Mesendoderm (in vitro differentiated cells): ENCODE measurements around the gene FANCC.
"Not testable (repeated sequence)": the region's sequence is repeated elsewhere in the genome, so short reads cannot be mapped to it uniquely, and the experiment has no call there.

ENCODE experiments used
- DNase-seq: peaks from one replicate; pipeline ENCODE4 v3.0.0; 2013
- H2AK5ac ChIP-seq: 2 replicates; pipeline ENCODE4 v1.6.1; 2013; ENCODE audit warnings: low read length, inconsistent platforms
- H2BK120ac ChIP-seq: 2 replicates; pipeline ENCODE4 v1.6.1; 2013; ENCODE audit warnings: low read depth, mild to moderate bottlenecking, low read length, moderate library complexity, mixed read lengths
- H2BK15ac ChIP-seq: replicated peaks from 2 replicates; pipeline ENCODE4 v1.6.1; 2013; ENCODE audit warnings: low read depth, mild to moderate bottlenecking, moderate library complexity
- H2BK5ac ChIP-seq: 2 replicates; pipeline ENCODE4 v1.6.1; 2013; ENCODE audit warnings: low read length, inconsistent platforms
- H3K18ac ChIP-seq: 2 replicates; pipeline ENCODE4 v1.6.1; 2013; ENCODE audit warnings: mild to moderate bottlenecking, low read length, mixed read lengths
- H3K23ac ChIP-seq: one replicate; pipeline ENCODE4 v1.6.1; 2013; ENCODE audit warnings: low read length
- H3K27ac ChIP-seq: 2 replicates; pipeline ENCODE4 v1.5.1; 2013; ENCODE audit warnings: low read depth, mild to moderate bottlenecking, inconsistent platforms, low read length, moderate library complexity
- H3K27me3 ChIP-seq: 2 replicates; pipeline ENCODE4 v1.6.1; 2013; ENCODE audit warnings: low read length, control low read depth, mild to moderate bottlenecking, inconsistent platforms; ENCODE audit not compliant: insufficient read depth, poor library complexity
- H3K36me3 ChIP-seq: 2 replicates; pipeline ENCODE4 v1.6.1; 2013; ENCODE audit warnings: low read length, inconsistent platforms; ENCODE audit not compliant: control insufficient read depth, insufficient read depth
- H3K4ac ChIP-seq: one replicate; pipeline ENCODE4 v1.6.1; 2013; ENCODE audit warnings: low read depth, mild to moderate bottlenecking, low read length, moderate library complexity
- H3K4me1 ChIP-seq: 2 replicates; pipeline ENCODE4 v1.6.1; 2013; ENCODE audit warnings: low read depth, low read length, inconsistent platforms; ENCODE audit not compliant: control insufficient read depth
- H3K4me2 ChIP-seq: 2 replicates; pipeline ENCODE4 v1.6.1; 2013; ENCODE audit warnings: low read length
- H3K4me3 ChIP-seq: 2 replicates; pipeline ENCODE4 v1.5.1; 2013; ENCODE audit warnings: mild to moderate bottlenecking, low read length
- H3K56ac ChIP-seq: one replicate; pipeline ENCODE4 v1.6.1; 2013; ENCODE audit warnings: low read length
- H3K79me1 ChIP-seq: 2 replicates; pipeline ENCODE4 v1.6.1; 2013; ENCODE audit warnings: low read length, inconsistent platforms
- H3K79me2 ChIP-seq: 2 replicates; pipeline ENCODE4 v1.6.1; 2013; ENCODE audit warnings: mild to moderate bottlenecking, low read length; ENCODE audit not compliant: control insufficient read depth, insufficient read depth
- H3K9ac ChIP-seq: 2 replicates; pipeline ENCODE4 v1.6.1; 2013; ENCODE audit warnings: low read length, inconsistent platforms
- H4K5ac ChIP-seq: one replicate; pipeline ENCODE4 v1.6.1; 2013; ENCODE audit warnings: low read length
- H4K8ac ChIP-seq: one replicate; pipeline ENCODE4 v1.6.1; 2013; ENCODE audit warnings: low read depth, mild to moderate bottlenecking, control low read depth, low read length, moderate library complexity
- WGBS: extraction: QIAGEN DNeasy Blood & Tissue Kit; methylation state at CpG from one replicate; pipeline ENCODE4 v1.1.7; 2013; ENCODE audit warnings: low lambda C conversion rate, missing lambda C conversion rate; ENCODE audit not compliant: insufficient coverage; ENCODE audit errors: extremely low coverage; 5-methylcytosine and 5-hydroxymethylcytosine counted together

FANCC gene

DNA sequence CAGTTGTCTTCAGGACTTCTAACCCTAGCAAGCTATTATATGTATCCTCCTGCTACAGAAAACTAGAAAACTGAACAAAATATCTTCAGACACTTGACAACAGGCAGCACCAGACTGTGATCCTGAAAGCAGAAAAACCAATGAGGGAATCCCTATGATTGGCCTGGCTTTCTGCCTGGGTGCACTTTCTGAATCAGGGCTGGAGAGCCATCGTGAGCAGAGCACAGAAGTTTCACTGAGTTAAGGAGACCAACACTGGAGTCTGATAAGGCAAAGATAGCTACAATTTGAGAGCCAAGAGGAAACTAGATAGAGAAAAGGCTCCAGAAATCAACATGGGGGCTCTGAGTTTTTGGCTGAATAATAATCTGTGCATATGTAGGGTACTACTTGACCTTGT lies 106.5 kb downstream of the FANCC start:
- Histone ChIP-seq H3K27me3 (no peaks in the 10 kb centered on the region), H3K79me1 (no peaks in the 10 kb centered on the region), H2BK120ac (no peak overlapping the region), H4K8ac (no peak overlapping the region), H3K18ac (no peak overlapping the region), H3K23ac (no peak overlapping the region), H3K4ac (no peak overlapping the region), H3K4me3 (no peak overlapping the region), H2BK5ac (no peak overlapping the region), H2AK5ac (no peak overlapping the region), H4K5ac (no peak overlapping the region), H3K56ac (no peak overlapping the region), H3K9ac (no peak overlapping the region), H3K4me1 (peaks cover 2% of the 10 kb centered on the region), H3K79me2 (no peaks in the 10 kb centered on the region), H2BK15ac (no peak overlapping the region), H3K4me2 (no peak overlapping the region), H3K27ac (no peak overlapping the region), H3K36me3 (no peaks in the 10 kb centered on the region)
- no peak for DNase-seq
- WGBS: no CpG with 5 or more reads among the region's 1 CpG

DNA sequence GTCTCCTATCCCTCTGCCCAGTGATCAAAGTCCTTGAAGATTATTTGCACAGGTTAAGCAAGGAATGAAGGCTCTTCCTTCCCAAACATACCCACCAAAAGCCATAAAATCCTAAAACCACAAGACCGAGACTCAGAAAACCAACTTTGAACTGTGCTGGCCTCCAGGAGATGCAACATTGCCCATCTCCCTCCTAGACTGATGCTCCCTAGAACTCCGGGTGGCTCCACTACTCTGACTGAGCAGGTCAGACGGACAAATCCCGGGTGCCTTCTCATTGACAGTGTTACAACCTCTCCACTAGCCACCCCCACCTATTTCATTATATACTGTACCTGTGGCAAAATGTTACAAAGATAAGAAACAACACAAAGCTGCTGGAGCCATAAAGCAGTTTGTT lies 110.1 kb downstream of the FANCC start:
- no peak overlapping the region for H3K56ac ChIP-seq
- no peak overlapping the region for H4K5ac ChIP-seq
- no peak overlapping the region for H3K23ac ChIP-seq
- no peak overlapping the region for H3K27ac ChIP-seq
- no peaks in the 10 kb centered on the region for H3K79me2 ChIP-seq
- no peak overlapping the region for H3K18ac ChIP-seq
- H2BK15ac ChIP-seq: no peak overlapping the region
- no peak overlapping the region for H4K8ac ChIP-seq
- no peak overlapping the region for H3K9ac ChIP-seq
- H2BK120ac ChIP-seq: no peak overlapping the region
- H3K4me2 ChIP-seq: no peak overlapping the region
- H3K79me1 ChIP-seq: no peaks in the 10 kb centered on the region
- H2AK5ac ChIP-seq: no peak overlapping the region
- no peak overlapping the region for H3K4me3 ChIP-seq
- H2BK5ac ChIP-seq: no peak overlapping the region
- no CpG with 5 or more reads among the region's 4 CpGs for WGBS
- no peaks in the 10 kb centered on the region for H3K36me3 ChIP-seq
- H3K4ac ChIP-seq: no peak overlapping the region
- no peaks in the 10 kb centered on the region for H3K4me1 ChIP-seq
- DNase-seq: no peak
- no peaks in the 10 kb centered on the region for H3K27me3 ChIP-seq

DNA sequence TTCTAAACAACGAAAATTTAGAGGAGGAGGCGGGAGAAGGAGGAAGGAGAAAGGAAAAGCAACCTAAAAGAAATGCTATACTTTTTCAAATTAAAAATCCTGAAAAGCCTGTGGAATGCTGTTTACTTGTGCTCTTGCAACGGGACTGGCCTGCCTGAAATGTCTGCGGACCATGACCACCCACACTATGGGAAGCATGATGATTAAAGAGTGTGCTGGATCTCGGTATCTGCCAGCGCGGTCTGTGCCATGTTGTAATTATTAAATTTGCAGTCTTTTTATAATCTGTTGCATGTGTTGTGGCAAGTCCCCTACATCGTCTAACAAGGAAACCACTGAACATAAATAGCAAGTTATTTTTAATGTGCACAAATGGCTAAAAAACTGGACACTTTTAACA lies 111.4 kb downstream of the FANCC start:
- H3K27ac ChIP-seq: no peak overlapping the region
- H2BK15ac ChIP-seq: no peak overlapping the region
- H2BK5ac ChIP-seq: no peak overlapping the region
- no peak overlapping the region for H3K4ac ChIP-seq
- H3K56ac ChIP-seq: no peak overlapping the region
- H3K18ac ChIP-seq: no peak overlapping the region
- no peaks in the 10 kb centered on the region for H3K36me3 ChIP-seq
- no peak for DNase-seq
- H3K79me1 ChIP-seq: no peaks in the 10 kb centered on the region
- H3K4me2 ChIP-seq: no peak overlapping the region
- H3K4me1 ChIP-seq: no peaks in the 10 kb centered on the region
- no peak overlapping the region for H4K5ac ChIP-seq
- H4K8ac ChIP-seq: no peak overlapping the region
- H2BK120ac ChIP-seq: no peak overlapping the region
- no peak overlapping the region for H3K9ac ChIP-seq
- H2AK5ac ChIP-seq: no peak overlapping the region
- no peaks in the 10 kb centered on the region for H3K79me2 ChIP-seq
- no peak overlapping the region for H3K23ac ChIP-seq
- H3K27me3 ChIP-seq: no peaks in the 10 kb centered on the region
- H3K4me3 ChIP-seq: no peak overlapping the region
- WGBS: no CpG with 5 or more reads among the region's 8 CpGs

DNA sequence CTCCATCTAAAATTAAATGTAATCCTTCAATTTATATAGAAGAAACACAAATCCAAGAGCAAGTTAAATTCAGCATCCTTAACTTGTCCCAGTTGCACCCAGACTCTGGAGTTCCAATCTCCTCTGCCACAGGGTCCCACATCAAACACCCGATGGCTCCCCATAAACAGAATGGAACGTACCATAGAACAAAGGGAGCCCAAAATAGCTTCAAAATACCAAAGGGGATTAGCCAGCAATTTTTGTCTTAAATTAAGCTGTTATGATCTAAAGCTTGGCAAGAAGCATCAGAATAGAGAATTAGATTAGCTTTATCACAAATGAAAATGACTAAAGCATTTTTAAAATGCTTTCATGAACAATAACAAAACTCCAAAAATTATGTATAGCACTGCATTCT lies 112.8 kb downstream of the FANCC start:
- Histone ChIP-seq H3K18ac (no peak overlapping the region), H2BK120ac (no peak overlapping the region), H3K79me2 (no peaks in the 10 kb centered on the region), H4K8ac (no peak overlapping the region), H3K4ac (no peak overlapping the region), H3K27ac (no peak overlapping the region), H2BK15ac (no peak overlapping the region), H3K79me1 (no peaks in the 10 kb centered on the region), H3K4me3 (no peak overlapping the region), H3K4me2 (no peak overlapping the region), H2BK5ac (no peak overlapping the region), H4K5ac (no peak overlapping the region), H3K4me1 (no peaks in the 10 kb centered on the region), H3K23ac (no peak overlapping the region), H3K56ac (no peak overlapping the region), H3K36me3 (no peaks in the 10 kb centered on the region), H2AK5ac (no peak overlapping the region), H3K9ac (no peak overlapping the region), H3K27me3 (no peaks in the 10 kb centered on the region)
- no CpG with 5 or more reads among the region's 2 CpGs for WGBS
- DNase-seq: no peak

DNA sequence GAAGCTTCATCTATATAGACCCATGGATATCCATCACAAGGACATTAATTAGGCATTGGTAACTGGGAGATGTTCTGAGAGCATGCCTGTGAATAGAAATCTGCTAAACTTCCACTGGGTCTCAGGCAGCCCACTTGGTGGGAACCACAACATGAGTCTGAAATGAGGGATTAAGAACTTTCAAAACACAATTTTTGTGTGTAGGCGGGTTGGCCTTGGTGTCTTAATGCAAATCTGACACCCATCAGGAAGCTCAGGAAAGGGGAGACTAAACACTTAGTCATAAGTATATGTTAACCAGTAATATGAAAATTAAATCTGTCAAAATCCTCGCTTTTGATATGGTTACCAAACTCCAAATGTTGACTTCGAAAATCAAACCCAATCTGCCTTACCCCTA lies 113.2 kb downstream of the FANCC start:
- Histone ChIP-seq H2AK5ac (no peak overlapping the region), H3K23ac (no peak overlapping the region), H3K27me3 (no peaks in the 10 kb centered on the region), H3K18ac (no peak overlapping the region), H3K4me1 (no peaks in the 10 kb centered on the region), H4K8ac (no peak overlapping the region), H3K36me3 (no peaks in the 10 kb centered on the region), H3K4ac (no peak overlapping the region), H2BK15ac (no peak overlapping the region), H3K9ac (no peak overlapping the region), H3K56ac (no peak overlapping the region), H3K79me1 (peaks cover under 1% of the 10 kb centered on the region), H3K4me2 (no peak overlapping the region), H3K27ac (no peak overlapping the region), H3K79me2 (no peaks in the 10 kb centered on the region), H2BK120ac (no peak overlapping the region), H2BK5ac (no peak overlapping the region), H4K5ac (no peak overlapping the region), H3K4me3 (no peak overlapping the region)
- no CpG with 5 or more reads among the region's 3 CpGs for WGBS
- no peak for DNase-seq

DNA sequence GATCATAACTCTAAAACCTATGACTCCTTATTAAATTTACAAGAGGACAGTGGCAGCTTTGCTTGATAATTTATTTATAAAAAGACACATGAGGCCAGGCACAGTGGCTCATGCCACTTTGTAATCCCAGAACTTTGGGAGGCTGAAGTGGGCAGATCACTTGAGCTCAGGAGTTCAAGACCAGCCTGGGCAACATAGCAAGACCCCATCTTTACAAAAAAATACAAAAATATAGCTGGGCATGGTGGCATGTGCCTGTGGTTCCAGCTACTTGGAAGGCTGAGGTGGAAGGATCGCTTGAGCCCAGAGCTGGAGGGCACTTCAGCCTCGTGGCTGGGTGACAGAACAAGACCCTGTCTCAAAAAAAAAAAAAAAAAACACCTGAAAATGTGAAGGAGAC lies 114.5 kb downstream of the FANCC start:
- not testable (repeated sequence) for H4K8ac ChIP-seq, H3K56ac ChIP-seq
- no CpG with 5 or more reads among the region's 2 CpGs for WGBS

More for the DNA sequence above, 114.5 kb downstream of the FANCC start:
- H2BK5ac ChIP-seq, H3K36me3 ChIP-seq, H3K79me1 ChIP-seq, DNase-seq, H3K4ac ChIP-seq, H2BK15ac ChIP-seq, H3K79me2 ChIP-seq, H3K4me2 ChIP-seq, H3K4me3 ChIP-seq, H3K4me1 ChIP-seq, H2AK5ac ChIP-seq, H2BK120ac ChIP-seq, H3K18ac ChIP-seq, H3K9ac ChIP-seq, H4K5ac ChIP-seq, H3K27ac ChIP-seq, H3K27me3 ChIP-seq, H3K23ac ChIP-seq: not testable (repeated sequence)
